ENCODE results near the gene RBPMS2.

- TF ChIP-seq, protein P1, sequence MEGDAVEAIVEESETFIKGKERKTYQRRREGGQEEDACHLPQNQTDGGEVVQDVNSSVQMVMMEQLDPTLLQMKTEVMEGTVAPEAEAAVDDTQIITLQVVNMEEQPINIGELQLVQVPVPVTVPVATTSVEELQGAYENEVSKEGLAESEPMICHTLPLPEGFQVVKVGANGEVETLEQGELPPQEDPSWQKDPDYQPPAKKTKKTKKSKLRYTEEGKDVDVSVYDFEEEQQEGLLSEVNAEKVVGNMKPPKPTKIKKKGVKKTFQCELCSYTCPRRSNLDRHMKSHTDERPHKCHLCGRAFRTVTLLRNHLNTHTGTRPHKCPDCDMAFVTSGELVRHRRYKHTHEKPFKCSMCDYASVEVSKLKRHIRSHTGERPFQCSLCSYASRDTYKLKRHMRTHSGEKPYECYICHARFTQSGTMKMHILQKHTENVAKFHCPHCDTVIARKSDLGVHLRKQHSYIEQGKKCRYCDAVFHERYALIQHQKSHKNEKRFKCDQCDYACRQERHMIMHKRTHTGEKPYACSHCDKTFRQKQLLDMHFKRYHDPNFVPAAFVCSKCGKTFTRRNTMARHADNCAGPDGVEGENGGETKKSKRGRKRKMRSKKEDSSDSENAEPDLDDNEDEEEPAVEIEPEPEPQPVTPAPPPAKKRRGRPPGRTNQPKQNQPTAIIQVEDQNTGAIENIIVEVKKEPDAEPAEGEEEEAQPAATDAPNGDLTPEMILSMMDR (IDR thresholded peaks at IDR 0.05): no peak
- no peak for TF ChIP-seq POLR2A (IDR thresholded peaks at IDR 0.05)
Measured at GRCh38 chr15:64770626-64771025, 4.8 kb downstream of the RBPMS2 start.

All from Peyer's patch (tissue), 4 donors.